Inflammatory macrophage treated with lipopolysaccharide for 4 hours (primary cell): ENCODE results near the gene S100A2.

Experiments used
- DNase-seq: peaks from one replicate; pipeline ENCODE4 v3.0.0-alpha.2; 2020

S100A2 gene

GRCh38 chr1:153565529-153566374, at the start of gene S100A2:
S100A2 (minus strand) TSS chr1:153565844; CDS start chr1:153563877, 1,967 bp downstream.
- DNase-seq: peak; percentile 92

GRCh38 chr1:153615406-153615805, 49.8 kb upstream of the S100A2 start:
- no peak for DNase-seq

GRCh38 chr1:153614906-153615305, 49.3 kb upstream of the S100A2 start:
- no peak for DNase-seq

DNA sequence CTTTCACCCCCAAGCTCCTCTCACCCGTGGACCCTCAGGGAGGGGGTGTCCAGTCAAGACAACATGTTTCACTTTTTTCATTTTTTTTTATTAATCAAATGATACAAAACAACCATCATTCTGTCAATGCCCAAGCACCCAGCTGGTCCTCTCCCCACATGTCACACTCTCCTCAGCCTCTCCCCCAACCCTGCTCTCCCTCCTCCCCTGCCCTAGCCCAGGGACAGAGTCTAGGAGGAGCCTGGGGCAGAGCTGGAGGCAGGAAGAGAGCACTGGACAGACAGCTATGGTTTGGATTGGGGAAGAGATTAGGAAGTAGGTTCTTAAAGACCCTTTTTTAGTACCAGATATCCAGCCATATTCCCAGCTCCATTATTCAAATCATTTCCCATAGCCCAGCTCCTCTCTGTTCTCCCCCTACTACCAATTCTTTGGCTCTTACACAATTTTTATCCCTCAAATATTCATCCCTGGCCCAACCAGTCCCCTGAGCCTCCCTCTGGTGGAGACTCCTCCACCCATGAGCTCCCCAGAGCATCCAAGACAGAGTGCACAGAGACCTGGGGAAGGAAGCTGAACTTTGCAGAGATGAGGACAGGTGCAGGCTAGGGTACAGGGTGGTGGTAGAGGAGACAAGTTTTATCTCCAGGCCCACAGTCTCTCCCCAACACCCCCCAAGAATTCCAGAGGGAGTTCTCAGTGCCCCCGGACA, 48.7 kb upstream of the S100A2 start:
- no peak for DNase-seq

DNA sequence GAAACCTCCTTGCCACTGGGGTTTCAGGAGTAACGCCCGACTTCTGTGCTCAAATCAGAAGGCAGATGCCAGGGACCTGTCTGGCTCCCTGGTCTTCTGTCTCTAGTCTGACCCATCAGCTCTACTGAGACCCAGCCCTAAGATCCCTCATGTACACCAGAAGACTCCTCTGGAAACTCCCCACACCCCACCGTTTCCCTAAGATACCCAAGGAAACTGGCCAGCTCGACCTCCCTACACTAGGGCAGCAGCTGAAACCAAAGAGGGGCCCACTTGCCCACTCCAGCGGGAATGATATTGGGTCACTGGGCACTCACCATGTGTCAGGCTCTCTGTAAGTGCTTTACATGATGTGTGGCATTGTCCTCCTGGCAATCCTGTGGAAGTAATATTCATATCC, 47.8 kb upstream of the S100A2 start:
- no peak for DNase-seq

DNA sequence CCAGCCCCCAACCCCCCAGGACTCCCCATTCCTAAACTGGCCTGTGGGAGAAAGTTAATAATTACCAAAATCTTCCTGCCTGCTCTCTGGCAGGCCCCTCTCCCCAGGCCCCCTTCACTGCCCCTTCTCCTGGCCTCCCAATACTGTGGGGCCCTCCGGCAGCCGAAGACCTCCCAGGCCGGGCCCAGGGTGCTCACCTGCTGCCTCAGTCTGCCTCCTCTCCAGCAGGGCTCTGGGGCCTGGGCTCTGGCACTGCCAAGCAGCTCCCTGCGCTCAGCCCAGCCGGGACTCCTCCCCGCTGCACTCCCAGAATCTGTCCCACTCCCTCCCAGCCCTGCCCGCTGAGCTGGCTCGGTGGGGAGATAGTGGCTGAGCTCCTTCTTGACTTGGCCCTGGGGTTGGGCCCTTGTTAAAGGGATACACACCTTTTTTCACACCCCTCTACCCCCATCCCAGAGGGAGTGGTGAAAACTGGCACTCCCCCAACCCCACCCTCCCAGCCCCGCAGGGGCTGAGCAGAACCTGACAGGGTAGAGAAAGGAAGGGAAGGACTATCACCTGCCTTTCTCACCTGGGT, 47.2 kb upstream of the S100A2 start, which contains the start of gene S100A16:
S100A16 (minus strand) TSS at position 383 of the 577 bp plus-strand sequence. CDS start 4,986 bp downstream, outside the sequence.
- no peak for DNase-seq

DNA sequence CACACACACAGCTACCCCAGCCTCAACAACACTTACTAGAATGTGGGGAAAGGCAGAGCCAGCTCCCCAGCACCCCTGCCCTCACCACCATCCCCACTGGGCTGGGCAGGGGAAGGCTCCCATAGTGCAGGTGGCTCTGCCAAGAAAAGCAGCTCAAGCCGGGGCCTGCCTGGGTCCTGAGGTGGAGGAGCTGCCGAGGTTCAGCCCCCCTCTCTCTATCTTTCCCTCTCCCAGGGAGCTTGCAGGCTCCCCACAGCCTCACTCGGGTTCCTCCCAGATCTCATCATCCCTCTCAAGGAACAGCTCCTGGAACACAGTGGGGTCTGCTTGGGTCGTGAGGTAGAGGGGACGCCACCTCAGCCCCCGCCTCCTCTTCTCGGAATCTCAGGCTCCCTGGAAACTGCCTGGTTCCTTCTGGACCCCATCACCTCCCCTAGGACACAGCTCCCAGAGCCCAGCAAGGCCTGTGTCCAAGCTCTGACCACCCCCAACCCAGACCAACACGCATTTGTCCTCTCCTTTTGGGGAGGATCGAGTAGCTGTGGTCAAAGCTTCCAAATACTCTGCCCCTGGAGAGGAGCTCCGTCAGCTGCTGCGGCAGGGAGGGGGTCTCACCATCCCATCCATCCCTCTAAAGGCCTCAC, 46.6 kb upstream of the S100A2 start:
- DNase-seq: no peak

DNA sequence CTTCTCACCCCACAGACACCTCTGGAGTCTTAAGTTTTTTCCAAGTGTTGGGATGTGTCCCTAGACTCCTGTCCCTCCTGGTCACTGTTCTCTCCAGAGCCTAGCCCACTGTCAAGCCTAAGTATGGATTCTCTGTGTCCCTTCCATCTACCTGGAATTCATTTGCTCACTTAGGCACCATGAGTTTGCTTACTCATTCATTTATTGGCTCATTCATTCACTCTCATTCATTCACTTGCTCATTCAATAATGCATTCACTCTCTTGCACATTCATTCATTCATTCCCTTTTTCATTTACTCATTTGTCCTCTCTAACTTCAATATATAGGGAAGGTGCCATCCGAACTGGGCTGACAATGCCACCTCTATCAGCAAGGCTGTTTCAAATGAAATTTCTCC, 45.7 kb upstream of the S100A2 start:
- no peak for DNase-seq

- peak; percentile 64 for DNase-seq
These were observed 45.2 kb upstream of the S100A2 start for GRCh38 chr1:153610811-153611301.

GRCh38 chr1:153610334-153610733, 44.7 kb upstream of the S100A2 start:
- peak; percentile 24 for DNase-seq

GRCh38 chr1:153609585-153609907, 43.9 kb upstream of the S100A2 start:
- no peak for DNase-seq

DNA sequence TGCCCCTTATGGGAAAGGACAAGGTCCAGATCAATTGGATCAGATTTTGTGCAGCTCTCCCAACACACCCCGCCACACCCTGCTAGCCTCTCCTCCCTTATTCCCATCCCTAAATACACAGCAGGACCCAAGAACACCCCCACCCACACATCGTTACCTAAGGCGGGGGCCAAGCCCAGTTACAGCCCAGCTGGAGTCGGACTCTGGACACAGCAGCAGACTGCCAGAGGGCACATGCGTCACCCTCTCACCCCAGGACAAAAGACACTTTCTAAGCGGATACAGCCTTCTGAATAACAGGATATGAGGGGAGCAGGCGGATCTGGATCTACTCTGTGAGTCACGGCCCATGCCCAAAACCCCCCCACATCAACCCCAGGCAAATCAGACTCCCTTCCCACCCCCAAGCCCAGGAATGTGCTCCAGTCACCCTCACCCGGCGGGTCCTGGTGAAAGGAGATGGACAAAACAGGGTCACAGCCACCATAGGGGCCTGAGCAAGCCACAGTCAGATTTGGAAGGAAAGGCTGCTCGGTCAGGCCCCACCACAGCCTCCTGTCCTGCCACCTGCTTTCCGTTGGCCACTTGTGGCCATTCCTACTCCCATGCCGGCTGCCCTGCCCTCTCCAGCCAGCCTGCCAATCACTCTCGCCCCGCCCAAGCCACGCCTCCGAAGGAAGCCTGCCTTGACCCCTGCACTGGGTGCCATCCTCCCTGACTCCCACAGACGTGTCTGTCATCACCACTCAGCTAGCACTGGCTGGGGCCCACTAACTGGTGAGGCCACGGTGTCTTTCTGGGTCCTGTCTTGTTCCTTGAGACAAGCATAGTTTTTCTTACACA, 43.3 kb upstream of the S100A2 start:
- peak; percentile 83 for DNase-seq

DNA sequence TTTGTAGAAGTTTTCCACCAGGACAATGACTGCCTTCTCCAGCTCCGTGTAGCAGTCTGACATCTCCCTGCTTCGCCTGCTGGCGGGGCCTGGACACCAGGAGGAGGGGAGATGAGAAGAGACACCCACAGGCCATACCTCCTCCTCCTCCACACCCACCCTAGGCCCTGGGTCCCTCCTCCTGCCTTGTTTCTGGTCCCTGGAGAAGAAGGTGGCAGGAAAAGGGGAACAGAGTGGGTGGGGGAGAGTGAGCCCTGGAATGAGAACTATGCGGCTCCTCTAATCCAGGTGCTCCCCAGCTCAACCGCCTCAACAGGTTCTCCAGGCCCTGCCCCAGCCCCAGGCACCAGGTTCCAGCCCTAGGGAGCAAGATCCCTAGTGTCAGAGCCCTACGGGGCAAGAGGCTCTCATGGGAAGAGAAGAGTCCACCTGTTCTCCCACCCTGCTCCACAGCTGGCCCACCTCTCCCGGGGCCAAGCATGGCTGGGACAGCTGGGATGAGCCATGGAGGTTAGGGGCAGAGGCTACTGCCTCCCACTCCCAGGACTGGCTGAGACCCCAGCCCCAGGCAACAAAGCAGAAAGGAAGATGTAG, 42.5 kb upstream of the S100A2 start:
- DNase-seq: no peak

DNA sequence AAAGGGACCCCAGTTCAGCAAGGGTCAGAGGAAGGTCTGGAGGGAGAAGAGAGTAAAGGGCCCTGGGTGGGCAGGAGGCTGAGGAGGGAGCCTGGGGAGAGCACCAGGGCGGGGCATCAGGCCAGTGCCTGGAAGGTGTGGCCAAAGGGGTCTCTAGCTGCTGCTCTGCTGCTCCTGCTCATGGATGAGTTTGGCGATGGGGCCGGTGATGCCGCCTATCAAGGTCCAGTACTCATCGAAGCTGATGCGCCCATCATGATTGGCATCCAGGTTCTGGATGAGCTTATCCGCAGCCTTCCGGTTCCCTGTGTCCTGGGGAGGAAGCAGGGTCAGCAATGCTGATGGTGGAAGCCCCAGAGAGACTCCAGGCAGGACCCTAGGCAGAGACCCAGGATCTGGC, 41.7 kb upstream of the S100A2 start:
- DNase-seq: no peak

DNA sequence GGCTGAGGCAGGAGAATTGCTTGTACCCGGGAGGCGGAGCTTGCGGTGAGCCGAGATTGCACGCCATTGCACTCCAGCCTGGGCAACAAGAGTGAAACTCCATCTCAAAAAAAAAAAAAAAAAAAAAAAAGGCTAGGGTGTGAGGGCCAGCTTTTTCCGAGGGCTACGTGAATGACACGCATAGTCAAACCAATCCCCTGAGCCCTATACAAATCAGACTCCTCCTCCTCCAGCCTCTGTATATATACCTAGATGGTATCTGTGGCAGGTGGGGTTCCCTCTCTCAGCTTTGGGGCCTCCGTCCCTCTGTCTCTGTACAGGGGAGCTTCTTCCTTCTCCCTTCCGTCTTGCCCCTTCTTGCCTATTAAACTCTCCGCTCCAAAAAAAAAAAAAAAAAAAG, 40.5 kb upstream of the S100A2 start:
- DNase-seq: no peak

GRCh38 chr1:153602749-153603148, 37.1 kb upstream of the S100A2 start:
- no peak for DNase-seq

DNA sequence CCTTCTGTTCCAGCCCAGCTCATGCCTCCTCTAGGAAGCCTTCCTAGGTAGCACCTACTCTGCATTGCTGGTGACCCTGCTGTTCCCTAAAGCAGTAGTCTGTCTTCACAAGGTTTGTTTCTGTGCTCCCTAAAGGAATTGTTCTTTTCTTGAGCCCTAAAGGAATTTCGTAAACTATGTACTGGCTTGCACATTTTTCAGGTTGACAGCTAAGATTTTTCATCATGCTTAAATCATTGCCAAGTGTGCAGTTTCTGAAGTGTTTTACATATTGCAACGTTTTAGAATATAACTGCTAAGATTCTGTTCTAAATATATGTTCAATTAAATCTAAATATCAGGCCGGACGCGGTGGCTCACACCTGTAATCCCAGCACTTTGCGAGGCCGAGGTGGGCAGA, 34.2 kb upstream of the S100A2 start:
- no peak for DNase-seq

DNA sequence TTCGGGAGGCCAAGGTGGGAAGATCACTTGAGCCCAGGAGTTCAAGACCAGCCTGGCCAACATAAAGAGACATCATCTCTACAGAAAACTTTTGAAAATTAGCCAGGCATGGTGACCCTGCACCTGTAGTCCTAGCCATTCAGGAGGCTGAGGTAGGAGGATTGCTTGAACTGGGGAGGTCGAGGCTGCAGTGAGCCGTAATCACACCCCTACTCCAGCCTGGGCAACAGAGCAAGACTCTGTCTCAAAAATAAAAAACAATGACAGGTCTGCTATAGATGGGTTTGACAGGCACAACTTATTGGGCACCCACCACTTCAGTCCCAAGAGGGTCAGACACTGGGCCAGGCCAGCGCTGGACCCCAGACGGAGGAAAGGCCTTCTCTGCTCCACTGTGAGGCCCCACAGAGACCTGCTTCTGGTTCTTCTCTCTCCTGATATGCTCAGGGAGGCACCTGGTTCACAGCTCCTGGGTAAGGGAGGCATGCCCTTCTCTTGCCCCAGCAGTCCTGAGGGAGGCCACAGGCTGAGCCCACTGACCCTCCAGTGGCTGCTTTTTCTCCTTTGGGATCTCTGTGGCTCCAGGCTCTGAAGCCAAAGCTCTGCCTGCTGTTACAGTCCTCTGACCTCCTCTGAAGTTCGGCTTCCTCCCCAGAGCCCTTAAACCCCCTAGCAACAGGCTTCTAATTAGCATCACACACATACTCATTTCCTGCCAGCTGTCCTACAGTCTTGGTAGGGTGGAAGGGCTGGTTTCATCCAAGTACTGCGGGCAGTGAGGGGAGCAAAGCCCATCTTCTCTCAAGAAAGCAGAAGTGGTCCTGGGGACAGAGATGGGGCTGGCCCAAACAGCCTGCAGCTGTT, 32.9 kb upstream of the S100A2 start:
- peak; percentile 72 for DNase-seq

DNA sequence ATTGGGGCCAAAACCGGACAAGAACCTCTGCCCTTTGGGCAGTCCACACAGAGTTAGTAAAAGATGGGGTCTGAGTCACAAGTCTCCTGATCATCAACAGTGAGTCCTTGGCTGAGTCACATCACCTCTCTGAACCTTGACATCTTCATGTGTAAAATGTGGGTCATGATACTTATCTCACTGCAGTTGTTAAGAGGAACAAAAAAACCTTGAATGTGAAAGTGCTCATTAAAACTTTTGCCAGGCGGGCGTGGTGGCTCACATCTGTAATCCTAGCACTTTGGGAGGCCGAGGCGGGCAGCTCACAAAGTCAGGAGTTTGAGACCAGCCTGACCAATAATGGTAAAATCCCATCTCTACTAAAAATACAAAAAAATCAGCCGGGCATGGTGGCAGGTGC, 31.6 kb upstream of the S100A2 start:
- DNase-seq: peak; percentile 78

DNA sequence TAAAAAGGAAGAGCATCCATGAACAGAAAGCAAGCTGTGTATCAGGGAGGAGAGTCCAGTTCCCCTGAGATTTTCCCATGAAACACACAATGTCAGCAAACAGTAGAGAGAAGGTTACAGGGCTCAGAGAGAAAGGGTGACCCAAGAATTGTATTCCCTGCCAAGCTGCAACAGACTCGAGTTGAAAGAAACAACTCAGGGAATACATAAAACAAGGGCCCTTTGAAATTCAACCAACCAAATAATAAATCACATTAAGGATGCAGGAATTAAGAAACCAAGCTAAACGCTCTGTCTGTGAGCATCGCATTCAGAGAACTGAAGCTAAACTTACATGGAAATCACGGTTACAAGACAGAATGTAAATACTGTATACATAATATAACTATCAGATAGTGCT, 27.1 kb upstream of the S100A2 start:
- DNase-seq: no peak

- DNase-seq: no peak
These were observed 22.8 kb upstream of the S100A2 start for GRCh38 chr1:153588482-153588881.
